ENCODE measurements around the gene MED13L.

MED13L gene

DNA sequence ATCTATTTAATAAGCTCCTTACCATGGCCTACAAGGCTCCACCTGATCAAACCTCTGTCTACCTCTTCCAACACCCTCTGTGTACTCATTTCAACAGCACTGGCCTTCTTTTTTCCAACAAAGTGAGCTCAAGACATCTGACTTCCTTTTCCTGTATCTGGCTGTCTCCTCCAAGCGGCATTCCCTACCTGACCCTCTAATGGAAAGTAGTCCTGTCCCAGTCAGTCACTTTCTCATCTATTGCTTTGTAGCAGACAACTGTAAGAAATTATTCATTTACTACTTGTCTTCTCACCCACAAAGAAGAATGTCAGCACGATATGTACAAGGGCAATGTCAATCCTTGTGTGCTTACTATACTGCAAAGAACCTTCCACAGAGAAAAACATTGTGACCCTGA lies 149.6 kb downstream of the MED13L start:
- Histone ChIP-seq H3K4me1 (ENCODE audit: control insufficient read depth in 1 of 2, insufficient read depth in 2 of 2, low read length in 2 of 2) (peaks cover 9 to 13% of the 10 kb centered on the region in 2 donors), H3K27ac (ENCODE audit: low read depth, low read length) (no peak overlapping the region), H3K4me3 (ENCODE audit: low read depth in 1 of 2, low read length in 2 of 2) (no peak overlapping the region), H3K36me3 (ENCODE audit: control insufficient read depth in 1 of 2, insufficient read depth in 2 of 2, low read length in 2 of 2) (no peaks in the 10 kb centered on the region), H3K9me3 (ENCODE audit: control insufficient read depth in 1 of 2, low read length in 2 of 2) (no peaks in the 10 kb centered on the region), H3K9ac (ENCODE audit: low read depth in 1 of 2, low read length in 2 of 2) (no peak overlapping the region), H3K27me3 (ENCODE audit: control insufficient read depth in 1 of 2, insufficient read depth in 2 of 2, low read length in 2 of 2) (no peaks in the 10 kb centered on the region)

- H3K9me3 ChIP-seq (ENCODE audit: control insufficient read depth in 1 of 2, low read length in 2 of 2), result no peaks in the 10 kb centered on the region
- H3K27ac ChIP-seq (ENCODE audit: low read depth, low read length), result no peak overlapping the region
- H3K27me3 ChIP-seq (ENCODE audit: control insufficient read depth in 1 of 2, insufficient read depth in 2 of 2, low read length in 2 of 2), result no peaks in the 10 kb centered on the region
- no peak overlapping the region for H3K9ac ChIP-seq (ENCODE audit: low read depth in 1 of 2, low read length in 2 of 2)
- H3K4me3 ChIP-seq (ENCODE audit: low read depth in 1 of 2, low read length in 2 of 2), result no peak overlapping the region
- no peaks in the 10 kb centered on the region for H3K36me3 ChIP-seq (ENCODE audit: control insufficient read depth in 1 of 2, insufficient read depth in 2 of 2, low read length in 2 of 2)
- H3K4me1 ChIP-seq (ENCODE audit: control insufficient read depth in 1 of 2, insufficient read depth in 2 of 2, low read length in 2 of 2), result peaks cover 15 to 16% of the 10 kb centered on the region in 2 donors
Observed at GRCh38 chr12:116126610-116127009, 150.9 kb downstream of the MED13L start.

DNA sequence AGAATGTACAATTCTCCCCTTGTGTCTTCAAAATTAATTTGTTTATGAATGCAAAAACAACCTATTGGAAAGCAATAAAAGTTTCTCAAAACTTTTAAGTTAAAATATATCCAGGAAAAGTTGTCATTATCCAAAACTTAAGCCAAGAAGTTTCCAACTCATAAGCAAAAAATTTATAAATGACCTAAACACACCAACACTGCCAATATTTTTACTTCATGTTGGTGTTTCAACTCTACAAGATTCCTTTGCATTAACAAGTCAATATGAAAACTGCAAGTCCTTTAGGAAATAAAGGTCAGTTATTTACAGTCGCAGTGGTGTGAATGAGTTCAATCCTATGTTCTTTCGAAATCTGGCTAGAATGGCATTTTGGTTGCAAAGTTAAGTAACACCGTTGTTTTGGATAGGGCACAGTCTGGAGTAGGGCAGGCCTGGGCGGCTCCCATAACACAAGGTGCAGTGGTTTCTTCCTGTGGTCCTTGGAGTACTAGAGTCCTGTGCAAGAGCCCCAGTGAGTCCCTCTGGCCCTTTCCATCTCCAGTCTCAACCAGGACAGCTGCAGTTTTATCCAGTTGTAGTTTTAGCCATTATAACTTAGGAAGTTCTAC lies 151.4 kb downstream of the MED13L start:
- Histone ChIP-seq H3K36me3 (ENCODE audit: control insufficient read depth in 1 of 2, insufficient read depth in 2 of 2, low read length in 2 of 2) (no peaks in the 10 kb centered on the region), H3K9ac (ENCODE audit: low read depth in 1 of 2, low read length in 2 of 2) (no peak overlapping the region), H3K4me3 (ENCODE audit: low read depth in 1 of 2, low read length in 2 of 2) (no peak overlapping the region), H3K27me3 (ENCODE audit: control insufficient read depth in 1 of 2, insufficient read depth in 2 of 2, low read length in 2 of 2) (no peaks in the 10 kb centered on the region), H3K9me3 (ENCODE audit: control insufficient read depth in 1 of 2, low read length in 2 of 2) (no peaks in the 10 kb centered on the region), H3K4me1 (ENCODE audit: control insufficient read depth in 1 of 2, insufficient read depth in 2 of 2, low read length in 2 of 2) (peaks cover 20% of the 10 kb centered on the region in 2 donors), H3K27ac (ENCODE audit: low read depth, low read length) (no peak overlapping the region)

DNA sequence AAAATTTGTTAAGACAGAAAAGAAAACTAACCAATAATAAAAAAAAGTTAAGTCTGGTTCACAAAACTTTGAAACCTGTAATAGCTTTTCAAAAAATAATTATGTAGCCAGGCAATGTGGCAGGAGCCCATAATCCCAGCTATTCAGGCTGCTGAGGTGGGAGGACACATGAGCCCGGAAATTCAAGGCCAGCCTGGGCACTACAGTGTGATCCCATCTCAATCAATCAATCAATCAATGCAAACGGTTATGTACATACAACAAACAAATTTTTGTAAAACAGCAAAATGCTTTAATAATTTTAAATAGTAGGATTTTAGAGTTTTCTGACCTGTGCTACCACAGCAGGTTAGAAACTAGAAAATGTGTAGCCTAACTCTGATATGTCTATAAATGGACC lies 152.4 kb downstream of the MED13L start:
- H3K4me1 ChIP-seq (ENCODE audit: control insufficient read depth in 1 of 2, insufficient read depth in 2 of 2, low read length in 2 of 2), result peaks cover 20 to 28% of the 10 kb centered on the region in 2 donors
- no peak overlapping the region for H3K27ac ChIP-seq (ENCODE audit: low read depth, low read length)
- no peaks in the 10 kb centered on the region for H3K27me3 ChIP-seq (ENCODE audit: control insufficient read depth in 1 of 2, insufficient read depth in 2 of 2, low read length in 2 of 2)
- no peaks in the 10 kb centered on the region for H3K36me3 ChIP-seq (ENCODE audit: control insufficient read depth in 1 of 2, insufficient read depth in 2 of 2, low read length in 2 of 2)
- H3K9ac ChIP-seq (ENCODE audit: low read depth in 1 of 2, low read length in 2 of 2), result no peak overlapping the region
- no peaks in the 10 kb centered on the region for H3K9me3 ChIP-seq (ENCODE audit: control insufficient read depth in 1 of 2, low read length in 2 of 2)
- no peak overlapping the region for H3K4me3 ChIP-seq (ENCODE audit: low read depth in 1 of 2, low read length in 2 of 2)

DNA sequence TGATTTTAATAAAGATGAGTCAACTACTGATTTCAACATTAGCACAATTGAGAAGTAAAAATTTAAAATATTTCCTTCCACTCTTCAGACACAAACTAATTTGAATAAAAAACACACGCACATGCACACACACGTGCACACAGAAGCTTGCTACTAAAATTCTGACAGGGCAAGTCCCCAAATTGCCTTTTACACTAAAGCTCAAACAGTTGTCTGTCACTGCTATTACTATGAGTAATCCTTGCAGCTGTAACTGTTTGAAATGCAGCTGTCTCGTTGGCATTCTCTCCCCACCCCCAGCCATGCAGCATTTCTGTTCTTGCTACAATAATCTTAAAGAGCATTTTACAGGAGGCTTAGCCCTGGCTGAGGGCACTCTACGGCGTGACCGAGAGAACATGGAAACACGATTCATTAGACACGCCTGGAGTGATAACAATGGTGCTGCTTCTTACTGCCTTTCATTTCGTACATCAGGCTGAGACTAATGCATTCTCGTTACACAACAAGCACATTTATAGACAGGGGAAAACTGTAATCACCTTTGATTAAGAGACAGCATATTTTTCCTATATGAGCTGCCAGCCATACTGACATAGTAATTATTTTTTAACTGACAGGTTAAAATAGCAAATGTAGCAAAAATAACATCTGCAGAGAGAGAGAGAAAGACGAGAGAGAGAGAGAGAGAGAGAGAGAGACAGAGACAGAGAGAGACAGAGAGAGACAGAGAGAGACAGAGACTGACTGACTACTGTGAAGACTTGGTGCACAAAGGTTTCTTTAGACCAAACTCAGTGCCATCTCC lies 153.8 kb downstream of the MED13L start:
- Histone ChIP-seq H3K4me3 (ENCODE audit: low read depth in 1 of 2, low read length in 2 of 2) (peak overlapping the region; percentile 1 to 2), H3K9ac (ENCODE audit: low read depth in 1 of 2, low read length in 2 of 2) (no peak overlapping the region), H3K4me1 (ENCODE audit: control insufficient read depth in 1 of 2, insufficient read depth in 2 of 2, low read length in 2 of 2) (peaks cover 20 to 29% of the 10 kb centered on the region in 2 donors), H3K36me3 (ENCODE audit: control insufficient read depth in 1 of 2, insufficient read depth in 2 of 2, low read length in 2 of 2) (no peaks in the 10 kb centered on the region), H3K27ac (ENCODE audit: low read depth, low read length) (no peak overlapping the region), H3K9me3 (ENCODE audit: control insufficient read depth in 1 of 2, low read length in 2 of 2) (no peaks in the 10 kb centered on the region), H3K27me3 (ENCODE audit: control insufficient read depth in 1 of 2, insufficient read depth in 2 of 2, low read length in 2 of 2) (no peaks in the 10 kb centered on the region)

GRCh38 chr12:116122628-116123027 lies 154.9 kb downstream of the MED13L start:
- Histone ChIP-seq H3K36me3 (ENCODE audit: control insufficient read depth in 1 of 2, insufficient read depth in 2 of 2, low read length in 2 of 2) (no peaks in the 10 kb centered on the region), H3K4me3 (ENCODE audit: low read depth in 1 of 2, low read length in 2 of 2) (no peak overlapping the region), H3K4me1 (ENCODE audit: control insufficient read depth in 1 of 2, insufficient read depth in 2 of 2, low read length in 2 of 2) (peaks cover 20 to 29% of the 10 kb centered on the region in 2 donors), H3K9me3 (ENCODE audit: control insufficient read depth in 1 of 2, low read length in 2 of 2) (no peaks in the 10 kb centered on the region), H3K27ac (ENCODE audit: low read depth, low read length) (no peak overlapping the region), H3K9ac (ENCODE audit: low read depth in 1 of 2, low read length in 2 of 2) (no peak overlapping the region), H3K27me3 (ENCODE audit: control insufficient read depth in 1 of 2, insufficient read depth in 2 of 2, low read length in 2 of 2) (no peaks in the 10 kb centered on the region)

GRCh38 chr12:116121453-116121871 lies 156.0 kb downstream of the MED13L start:
- Histone ChIP-seq H3K27ac (ENCODE audit: low read depth, low read length) (no peak overlapping the region), H3K27me3 (ENCODE audit: control insufficient read depth in 1 of 2, insufficient read depth in 2 of 2, low read length in 2 of 2) (no peaks in the 10 kb centered on the region), H3K36me3 (ENCODE audit: control insufficient read depth in 1 of 2, insufficient read depth in 2 of 2, low read length in 2 of 2) (no peaks in the 10 kb centered on the region), H3K4me3 (ENCODE audit: low read depth in 1 of 2, low read length in 2 of 2) (no peak overlapping the region), H3K9me3 (ENCODE audit: control insufficient read depth in 1 of 2, low read length in 2 of 2) (no peaks in the 10 kb centered on the region), H3K4me1 (ENCODE audit: control insufficient read depth in 1 of 2, insufficient read depth in 2 of 2, low read length in 2 of 2) (peaks cover 20 to 29% of the 10 kb centered on the region in 2 donors), H3K9ac (ENCODE audit: low read depth in 1 of 2, low read length in 2 of 2) (no peak overlapping the region)

DNA sequence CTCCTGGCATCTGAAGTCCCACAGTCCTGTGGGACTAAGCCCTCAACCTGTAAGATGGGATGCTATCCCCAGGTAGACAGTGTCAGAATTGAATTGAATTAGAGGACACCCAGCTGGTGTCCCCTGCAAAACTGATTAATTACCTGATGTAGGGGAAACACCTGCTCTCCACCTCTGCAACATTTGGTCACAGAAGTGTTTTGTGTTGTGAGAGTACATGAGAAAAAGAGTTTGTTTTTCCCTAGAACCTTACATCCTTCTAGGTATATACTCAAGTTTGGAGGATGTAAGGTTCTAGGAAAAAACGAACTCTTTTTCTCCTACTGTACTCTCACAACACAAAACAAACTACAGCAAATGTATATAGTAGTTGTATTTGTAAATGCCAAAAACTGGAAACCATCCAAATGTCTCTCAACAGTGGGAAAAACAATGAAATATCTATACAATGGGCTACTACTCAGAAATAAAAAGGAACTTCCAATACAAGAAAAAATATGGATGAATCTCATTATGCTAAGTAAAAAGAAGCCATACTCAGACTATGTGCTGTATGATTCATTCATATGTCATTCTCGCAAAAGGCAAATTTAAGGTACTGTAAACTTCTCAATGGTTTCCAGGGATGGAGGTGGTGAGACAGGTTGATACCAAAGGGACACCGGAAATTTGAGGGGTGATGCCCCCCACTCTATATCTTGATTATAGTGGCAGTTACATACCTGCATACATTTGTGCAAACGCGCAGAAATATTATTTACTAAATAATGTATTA lies 160.7 kb downstream of the MED13L start:
- Histone ChIP-seq H3K36me3 (ENCODE audit: control insufficient read depth in 1 of 2, insufficient read depth in 2 of 2, low read length in 2 of 2) (no peaks in the 10 kb centered on the region), H3K4me3 (ENCODE audit: low read depth in 1 of 2, low read length in 2 of 2) (no peak overlapping the region), H3K4me1 (ENCODE audit: control insufficient read depth in 1 of 2, insufficient read depth in 2 of 2, low read length in 2 of 2) (peaks cover 7 to 19% of the 10 kb centered on the region in 2 donors), H3K27ac (ENCODE audit: low read depth, low read length) (no peak overlapping the region), H3K9ac (ENCODE audit: low read depth in 1 of 2, low read length in 2 of 2) (no peak overlapping the region), H3K9me3 (ENCODE audit: control insufficient read depth in 1 of 2, low read length in 2 of 2) (no peaks in the 10 kb centered on the region), H3K27me3 (ENCODE audit: control insufficient read depth in 1 of 2, insufficient read depth in 2 of 2, low read length in 2 of 2) (no peaks in the 10 kb centered on the region)

- Histone ChIP-seq H3K36me3 (ENCODE audit: control insufficient read depth in 1 of 2, insufficient read depth in 2 of 2, low read length in 2 of 2) (peaks cover 0 to 3% of the 10 kb centered on the region in 2 donors), H3K9me3 (ENCODE audit: control insufficient read depth in 1 of 2, low read length in 2 of 2) (no peaks in the 10 kb centered on the region), H3K4me1 (ENCODE audit: control insufficient read depth in 1 of 2, insufficient read depth in 2 of 2, low read length in 2 of 2) (peaks cover 0 to 3% of the 10 kb centered on the region in 2 donors), H3K9ac (ENCODE audit: low read depth in 1 of 2, low read length in 2 of 2) (no peak overlapping the region), H3K27me3 (ENCODE audit: control insufficient read depth in 1 of 2, insufficient read depth in 2 of 2, low read length in 2 of 2) (no peaks in the 10 kb centered on the region), H3K4me3 (ENCODE audit: low read depth in 1 of 2, low read length in 2 of 2) (no peak overlapping the region), H3K27ac (ENCODE audit: low read depth, low read length) (no peak overlapping the region)
Observed at GRCh38 chr12:116113398-116114130, 163.9 kb downstream of the MED13L start.
